GM12878 (cell line): ENCODE results near the gene APCDD1. TPM values are rescaled to one million over a fixed set of nuclear protein-coding genes. Genes with fewer than 3 reads are reported as not detected.

Source experiments
- ATF2 ChIP-seq: IDR thresholded peaks from 2 replicates; pipeline ENCODE4 v1.6.1; 2012; ENCODE audit warnings: low read length, inconsistent platforms
- CHD2 ChIP-seq: IDR thresholded peaks from 2 replicates; pipeline ENCODE4 v1.6.1; 2011; ENCODE audit warnings: low read depth, low read length, improper control_type of control experiment, borderline replicate concordance
- CREB1 ChIP-seq: IDR thresholded peaks from 2 replicates; pipeline ENCODE4 v1.6.1; 2012; ENCODE audit warnings: low read depth, mild to moderate bottlenecking, inconsistent platforms
- CREM ChIP-seq: IDR thresholded peaks from 2 replicates; pipeline ENCODE4 v1.6.1; 2014; ENCODE audit warnings: antibody characterized with exemption, low read depth
- E4F1 ChIP-seq: fragments of 450-650 bp; IDR thresholded peaks from 2 replicates; pipeline ENCODE4 v1.6.1; 2018; ENCODE audit warnings: borderline replicate concordance, mild to moderate bottlenecking; ENCODE audit not compliant: partially characterized antibody
- HCFC1 ChIP-seq: fragments of 150-350 bp; IDR thresholded peaks from 2 replicates; pipeline ENCODE4 v1.6.1; 2014; ENCODE audit warnings: low read length
- MXI1 ChIP-seq: fragments of 150-350 bp; IDR thresholded peaks from 2 replicates; pipeline ENCODE4 v1.6.1; 2011; ENCODE audit warnings: low read depth, mild to moderate bottlenecking, inconsistent platforms, low read length, improper control_type of control experiment
- SREBF1 ChIP-seq: IDR thresholded peaks from 2 replicates; pipeline ENCODE4 v1.6.1; 2012; ENCODE audit warnings: mild to moderate bottlenecking, low read length
- TCF3 ChIP-seq: IDR thresholded peaks from 2 replicates; pipeline ENCODE4 v1.6.1; 2012; ENCODE audit warnings: low read depth, mild to moderate bottlenecking, low read length, borderline replicate concordance; ENCODE audit not compliant: insufficient read depth
- ZNF384 ChIP-seq: IDR thresholded peaks from 2 replicates; pipeline ENCODE4 v1.6.1; 2012; ENCODE audit warnings: low read depth, mild to moderate bottlenecking, low read length, improper control_type of control experiment, borderline replicate concordance
- polyA plus RNA-seq, 11 experiments: library from polyadenylated mRNA; depleted of rRNA in 4 of 11; unstranded in 6 of 11; stranded (reverse) in 5 of 11; fragments of >200 nt; fragmentation: Nextera tagmentation in 4 of 11; fragmentation: Illumina TruSeq in 1 of 11; extraction: Ambion mirVana in 4 of 11; extraction: Trizol in 1 of 11; gene quantifications; 1 replicate in 1 of 11; 2 replicates in 10 of 11; pipeline versions ENCODE4 v1.2.1 to v1.2.3, GENCODE V29; 2011 to 2016; ENCODE audit warnings: inconsistent platforms in 2 of 11, missing spikeins in 2 of 11, low read depth in 1 of 11
- total RNA-seq, 4 experiments: library from RNA; depleted of rRNA in 3 of 4; stranded (reverse); fragments of >200 nt in 3 of 4; fragmentation: Illumina TruSeq in 1 of 4; extraction: Trizol in 1 of 4; gene quantifications; 2 replicates each; pipeline versions ENCODE4 v1.2.1 to v1.2.3, GENCODE V29; 2013 to 2021
- TF ChIP-seq, protein P1 (sequence below): fragments of 450-650 bp; IDR thresholded peaks from 2 replicates; pipeline ENCODE4 v1.6.1; 2017; ENCODE audit warnings: mild to moderate bottlenecking, moderate library complexity
- TF ChIP-seq, protein P2 (sequence below): fragments of 150-350 bp; IDR thresholded peaks from 2 replicates; pipeline ENCODE4 v1.6.1; 2016; ENCODE audit warnings: low read depth, low read length
- TF ChIP-seq, protein P3 (sequence below): fragments of 450-650 bp; IDR thresholded peaks from 2 replicates; pipeline ENCODE4 v1.6.1; 2016; ENCODE audit warnings: mild to moderate bottlenecking

APCDD1 gene
- total and polyA plus RNA-seq, 10 of the 15 experiments (the other 5 are each of a cell fraction or from before 2014, with no cell fraction given) = not detected

GRCh38 chr18:10525697-10526560, 71.5 kb downstream of the APCDD1 start, which contains the start of gene NAPG (continued):
- TF ChIP-seq ZNF384 = no peak
- peak; percentile 79 for TF ChIP-seq MXI1
- peak; percentile 54; the same call in 1 of the 2 replicates for TF ChIP-seq HCFC1
- TF ChIP-seq TCF3 = peak; percentile 29; the same call in 1 of the 2 replicates
- peak; percentile 69 for TF ChIP-seq CREB1
- no peak for TF ChIP-seq ATF2
- TF ChIP-seq CREM = peak; percentile 72; the same call in 1 of the 2 replicates
- no peak for TF ChIP-seq CHD2
- TF ChIP-seq, protein P1, sequence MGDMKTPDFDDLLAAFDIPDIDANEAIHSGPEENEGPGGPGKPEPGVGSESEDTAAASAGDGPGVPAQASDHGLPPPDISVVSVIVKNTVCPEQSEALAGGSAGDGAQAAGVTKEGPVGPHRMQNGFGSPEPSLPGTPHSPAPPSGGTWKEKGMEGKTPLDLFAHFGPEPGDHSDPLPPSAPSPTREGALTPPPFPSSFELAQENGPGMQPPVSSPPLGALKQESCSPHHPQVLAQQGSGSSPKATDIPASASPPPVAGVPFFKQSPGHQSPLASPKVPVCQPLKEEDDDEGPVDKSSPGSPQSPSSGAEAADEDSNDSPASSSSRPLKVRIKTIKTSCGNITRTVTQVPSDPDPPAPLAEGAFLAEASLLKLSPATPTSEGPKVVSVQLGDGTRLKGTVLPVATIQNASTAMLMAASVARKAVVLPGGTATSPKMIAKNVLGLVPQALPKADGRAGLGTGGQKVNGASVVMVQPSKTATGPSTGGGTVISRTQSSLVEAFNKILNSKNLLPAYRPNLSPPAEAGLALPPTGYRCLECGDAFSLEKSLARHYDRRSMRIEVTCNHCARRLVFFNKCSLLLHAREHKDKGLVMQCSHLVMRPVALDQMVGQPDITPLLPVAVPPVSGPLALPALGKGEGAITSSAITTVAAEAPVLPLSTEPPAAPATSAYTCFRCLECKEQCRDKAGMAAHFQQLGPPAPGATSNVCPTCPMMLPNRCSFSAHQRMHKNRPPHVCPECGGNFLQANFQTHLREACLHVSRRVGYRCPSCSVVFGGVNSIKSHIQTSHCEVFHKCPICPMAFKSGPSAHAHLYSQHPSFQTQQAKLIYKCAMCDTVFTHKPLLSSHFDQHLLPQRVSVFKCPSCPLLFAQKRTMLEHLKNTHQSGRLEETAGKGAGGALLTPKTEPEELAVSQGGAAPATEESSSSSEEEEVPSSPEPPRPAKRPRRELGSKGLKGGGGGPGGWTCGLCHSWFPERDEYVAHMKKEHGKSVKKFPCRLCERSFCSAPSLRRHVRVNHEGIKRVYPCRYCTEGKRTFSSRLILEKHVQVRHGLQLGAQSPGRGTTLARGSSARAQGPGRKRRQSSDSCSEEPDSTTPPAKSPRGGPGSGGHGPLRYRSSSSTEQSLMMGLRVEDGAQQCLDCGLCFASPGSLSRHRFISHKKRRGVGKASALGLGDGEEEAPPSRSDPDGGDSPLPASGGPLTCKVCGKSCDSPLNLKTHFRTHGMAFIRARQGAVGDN = peak; percentile 37; the same call in 1 of the 2 replicates
- TF ChIP-seq SREBF1 = no peak
- TF ChIP-seq, protein P2, sequence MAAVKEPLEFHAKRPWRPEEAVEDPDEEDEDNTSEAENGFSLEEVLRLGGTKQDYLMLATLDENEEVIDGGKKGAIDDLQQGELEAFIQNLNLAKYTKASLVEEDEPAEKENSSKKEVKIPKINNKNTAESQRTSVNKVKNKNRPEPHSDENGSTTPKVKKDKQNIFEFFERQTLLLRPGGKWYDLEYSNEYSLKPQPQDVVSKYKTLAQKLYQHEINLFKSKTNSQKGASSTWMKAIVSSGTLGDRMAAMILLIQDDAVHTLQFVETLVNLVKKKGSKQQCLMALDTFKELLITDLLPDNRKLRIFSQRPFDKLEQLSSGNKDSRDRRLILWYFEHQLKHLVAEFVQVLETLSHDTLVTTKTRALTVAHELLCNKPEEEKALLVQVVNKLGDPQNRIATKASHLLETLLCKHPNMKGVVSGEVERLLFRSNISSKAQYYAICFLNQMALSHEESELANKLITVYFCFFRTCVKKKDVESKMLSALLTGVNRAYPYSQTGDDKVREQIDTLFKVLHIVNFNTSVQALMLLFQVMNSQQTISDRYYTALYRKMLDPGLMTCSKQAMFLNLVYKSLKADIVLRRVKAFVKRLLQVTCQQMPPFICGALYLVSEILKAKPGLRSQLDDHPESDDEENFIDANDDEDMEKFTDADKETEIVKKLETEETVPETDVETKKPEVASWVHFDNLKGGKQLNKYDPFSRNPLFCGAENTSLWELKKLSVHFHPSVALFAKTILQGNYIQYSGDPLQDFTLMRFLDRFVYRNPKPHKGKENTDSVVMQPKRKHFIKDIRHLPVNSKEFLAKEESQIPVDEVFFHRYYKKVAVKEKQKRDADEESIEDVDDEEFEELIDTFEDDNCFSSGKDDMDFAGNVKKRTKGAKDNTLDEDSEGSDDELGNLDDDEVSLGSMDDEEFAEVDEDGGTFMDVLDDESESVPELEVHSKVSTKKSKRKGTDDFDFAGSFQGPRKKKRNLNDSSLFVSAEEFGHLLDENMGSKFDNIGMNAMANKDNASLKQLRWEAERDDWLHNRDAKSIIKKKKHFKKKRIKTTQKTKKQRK = no peak
- TF ChIP-seq, protein P3, sequence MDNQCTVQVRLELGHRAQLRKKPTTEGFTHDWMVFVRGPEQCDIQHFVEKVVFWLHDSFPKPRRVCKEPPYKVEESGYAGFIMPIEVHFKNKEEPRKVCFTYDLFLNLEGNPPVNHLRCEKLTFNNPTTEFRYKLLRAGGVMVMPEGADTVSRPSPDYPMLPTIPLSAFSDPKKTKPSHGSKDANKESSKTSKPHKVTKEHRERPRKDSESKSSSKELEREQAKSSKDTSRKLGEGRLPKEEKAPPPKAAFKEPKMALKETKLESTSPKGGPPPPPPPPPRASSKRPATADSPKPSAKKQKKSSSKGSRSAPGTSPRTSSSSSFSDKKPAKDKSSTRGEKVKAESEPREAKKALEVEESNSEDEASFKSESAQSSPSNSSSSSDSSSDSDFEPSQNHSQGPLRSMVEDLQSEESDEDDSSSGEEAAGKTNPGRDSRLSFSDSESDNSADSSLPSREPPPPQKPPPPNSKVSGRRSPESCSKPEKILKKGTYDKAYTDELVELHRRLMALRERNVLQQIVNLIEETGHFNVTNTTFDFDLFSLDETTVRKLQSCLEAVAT = no peak
- peak; percentile 81 for TF ChIP-seq E4F1
